ENCODE results near the gene OR4E2. TPM values are rescaled to one million over a fixed set of nuclear protein-coding genes. Genes with fewer than 3 reads are reported as not detected.

OR4E2 gene
- polyA plus RNA-seq, 3 donors, result not detected

DNA sequence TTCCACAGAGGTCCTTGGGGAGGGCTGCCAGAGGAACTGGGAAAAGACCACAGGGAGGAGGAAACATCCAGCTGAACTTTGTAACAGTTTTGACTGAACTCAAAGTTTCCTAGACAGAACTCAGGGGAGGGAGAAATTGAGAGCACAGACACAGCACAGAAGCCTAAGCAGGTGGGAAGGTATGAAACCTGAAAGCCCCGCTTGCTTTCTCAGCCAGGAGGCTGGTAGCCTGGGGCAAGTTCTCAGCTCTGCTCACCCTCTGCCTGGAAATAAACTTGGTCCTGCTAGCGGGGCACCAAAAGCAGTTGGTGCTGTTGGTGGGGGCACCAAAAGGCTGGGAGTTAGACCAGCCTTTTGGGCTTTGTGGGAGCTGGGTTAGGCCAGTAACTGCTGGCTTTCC, 45.9 kb downstream of the OR4E2 start:
- H3K4me1 ChIP-seq (ENCODE audit: control insufficient read depth in 1 of 2, insufficient read depth in 2 of 2, low read length in 2 of 2), result no peaks in the 10 kb centered on the region
- H3K27me3 ChIP-seq (ENCODE audit: control insufficient read depth in 2 of 2, insufficient read depth in 2 of 2, low read length in 2 of 2), result peaks cover 0 to 2% of the 10 kb centered on the region in 2 donors
- Mint-ChIP-seq H3K9me3 (peaks cover 0 to 11% (median 3%) of the 10 kb centered on the region in 7 donors), H3K27ac (no peak overlapping the region), H3K27me3 (ENCODE audit: low read depth in 3 of 3) (peaks cover 2 to 13% (median 3%) of the 10 kb centered on the region in 3 donors), H3K36me3 (no peaks in the 10 kb centered on the region), H3K4me1 (no peaks in the 10 kb centered on the region), H3K4me3 (no peak overlapping the region)
- H3K4me3 ChIP-seq (replicated peaks in 1 of 3; ENCODE audit: low read depth in 2 of 3, low read length in 3 of 3), result no peak overlapping the region
- no peak overlapping the region for H3K9ac ChIP-seq (ENCODE audit: insufficient read depth, low read length, poor library complexity, severe bottlenecking)
- H3K9me3 ChIP-seq (replicated peaks in 1 of 2; ENCODE audit: control insufficient read depth in 1 of 2, insufficient read depth in 1 of 2, low read length in 2 of 2), result no peaks in the 10 kb centered on the region
- H3K79me2 ChIP-seq (ENCODE audit: insufficient read depth, low read length), result no peaks in the 10 kb centered on the region
- no peak overlapping the region for H3K4me2 ChIP-seq (replicated peaks; ENCODE audit: extremely low read depth, low read length, poor library complexity, severe bottlenecking)
- no peak for TF ChIP-seq CTCF (IDR thresholded peaks at IDR 0.05)
- H2AFZ ChIP-seq (ENCODE audit: insufficient read depth, low read depth, low read length, poor library complexity, severe bottlenecking), result no peak overlapping the region
- 100% methylated on average over 1 of the region's 2 CpGs for WGBS (ENCODE audit: insufficient coverage)
- no peaks in the 10 kb centered on the region for H3K36me3 ChIP-seq (replicated peaks in 1 of 2; ENCODE audit: control insufficient read depth in 1 of 2, insufficient read depth in 2 of 2, low read length in 2 of 2)
- DNase-seq, result no peak
- H4K20me1 ChIP-seq (ENCODE audit: insufficient read depth, low read length), result no peaks in the 10 kb centered on the region
- intact Hi-C loops (cut with micrococcal nuclease), result no loop called here
- no peak overlapping the region for H3K27ac ChIP-seq (ENCODE audit: low read depth in 1 of 2, low read length in 2 of 2)

DNA sequence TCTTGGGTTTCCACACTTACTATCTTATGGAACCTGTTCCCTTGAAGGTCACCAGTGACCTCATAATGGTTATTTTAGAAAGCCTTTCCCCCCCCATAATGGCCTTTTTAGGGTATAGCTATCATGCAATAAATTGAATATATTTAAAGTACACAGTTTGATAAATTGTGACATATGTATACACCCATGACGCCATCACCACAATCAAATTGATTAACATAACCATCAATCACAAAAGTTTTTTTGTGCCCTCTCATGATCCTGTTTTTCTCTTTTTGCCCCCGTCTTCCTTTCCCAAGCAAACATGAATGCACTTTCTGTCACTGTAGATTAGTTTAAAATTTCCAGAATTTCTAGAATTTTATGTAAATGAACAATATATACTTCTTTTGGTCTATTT, 48.7 kb downstream of the OR4E2 start:
- intact Hi-C loops (cut with micrococcal nuclease), result no loop called here
- no peaks in the 10 kb centered on the region for H3K9me3 ChIP-seq (replicated peaks in 1 of 2; ENCODE audit: control insufficient read depth in 1 of 2, insufficient read depth in 1 of 2, low read length in 2 of 2)
- no peaks in the 10 kb centered on the region for H3K36me3 ChIP-seq (replicated peaks in 1 of 2; ENCODE audit: control insufficient read depth in 1 of 2, insufficient read depth in 2 of 2, low read length in 2 of 2)
- H3K4me3 Mint-ChIP-seq, result no peak overlapping the region
- no peak overlapping the region for H3K4me2 ChIP-seq (replicated peaks; ENCODE audit: extremely low read depth, low read length, poor library complexity, severe bottlenecking)
- no peak for DNase-seq
- H3K4me1 ChIP-seq (ENCODE audit: control insufficient read depth in 1 of 2, insufficient read depth in 2 of 2, low read length in 2 of 2), result no peaks in the 10 kb centered on the region
- no peak overlapping the region for H3K27ac ChIP-seq (ENCODE audit: low read depth in 1 of 2, low read length in 2 of 2)
- H3K9me3 Mint-ChIP-seq, result peaks cover 0 to 9% (median 5%) of the 10 kb centered on the region in 7 donors
- H4K20me1 ChIP-seq (ENCODE audit: insufficient read depth, low read length), result no peaks in the 10 kb centered on the region
- H3K27ac Mint-ChIP-seq, result no peak overlapping the region
- H3K27me3 ChIP-seq (ENCODE audit: control insufficient read depth in 2 of 2, insufficient read depth in 2 of 2, low read length in 2 of 2), result no peaks in the 10 kb centered on the region
- H3K79me2 ChIP-seq (ENCODE audit: insufficient read depth, low read length), result no peaks in the 10 kb centered on the region
- H3K27me3 Mint-ChIP-seq (ENCODE audit: low read depth in 3 of 3), result peaks cover 2 to 7% (median 5%) of the 10 kb centered on the region in 3 donors
- no CpG with 5 or more reads among the region's 2 CpGs for WGBS (ENCODE audit: insufficient coverage)
- H3K9ac ChIP-seq (ENCODE audit: insufficient read depth, low read length, poor library complexity, severe bottlenecking), result no peak overlapping the region
- no peak overlapping the region for H2AFZ ChIP-seq (ENCODE audit: insufficient read depth, low read depth, low read length, poor library complexity, severe bottlenecking)
- peaks cover 1% of the 10 kb centered on the region for H3K4me1 Mint-ChIP-seq
- no peaks in the 10 kb centered on the region for H3K36me3 Mint-ChIP-seq
- no peak for TF ChIP-seq CTCF (IDR thresholded peaks at IDR 0.05)
- no peak overlapping the region for H3K4me3 ChIP-seq (replicated peaks in 1 of 3; ENCODE audit: low read depth in 2 of 3, low read length in 3 of 3)

All from CD14-positive monocyte (primary cell).